HepG2 (cell line): Measurements from ENCODE around the gene SLC4A2. TPM values are rescaled to one million over a fixed set of nuclear protein-coding genes. Genes with fewer than 3 reads are reported as not detected.

Experiments
- ATAC-seq: fragments of 200-7000 bp; cut with Tn5 transposase; 3 replicates; pipeline ENCODE4 v1.9.1; 2020; ENCODE audit warnings: mild to moderate bottlenecking, moderate library complexity
- BruUV-seq: library from RNA; stranded (reverse); fragments of 400-500 nt; replicated peaks from 2 replicates; lab custom pipeline; 2021; lab: Mats Ljungman, UMichigan
- CTCF ChIA-PET: fragments of 300-600 bp; formaldehyde crosslinking; extraction: SDS; loops from one replicate; lab custom pipeline; 2021; ENCODE audit warnings: low total read pairs, inconsistent platforms, low intra/inter-chr PET ratio; lab: Yijun Ruan, JAX
- POLR2A ChIA-PET: fragments of 350-600 bp; sonication (Branson Sonifier 250); formaldehyde crosslinking; loops from one replicate; lab custom pipeline; 2020; ENCODE audit warnings: antibody characterized with exemption, inconsistent platforms; lab: Yijun Ruan, JAX
- DNase-seq: peaks from one replicate; pipeline ENCODE4 v3.0.0-alpha.2; 2015; ENCODE audit warnings: low spot score
- FAIRE-seq: peaks from 3 replicates; lab custom pipeline; 2011; peaks lifted over from hg19 to GRCh38; lab: Jason Lieb, UNC
- H2AFZ ChIP-seq: one replicate; pipeline ENCODE4 v1.6.1; 2011; ENCODE audit warnings: low read length, inconsistent platforms
- H3K27ac ChIP-seq: fragments of 300-600 bp; 3 replicates; pipeline ENCODE4 v1.8.0; 2011; ENCODE audit warnings: mixed run types, mild to moderate bottlenecking, mixed read lengths, low read length, inconsistent platforms; ENCODE audit not compliant: insufficient read depth; ENCODE audit errors: extremely low read length
- H3K27me3 ChIP-seq, 2 experiments: fragments of 200-600 bp in 1 of 2; 2 replicates in 1 of 2; 3 replicates in 1 of 2; pipeline versions ENCODE4 v1.6.0 to v1.8.0; 2011; ENCODE audit warnings: low read length in 2 of 2, mild to moderate bottlenecking in 2 of 2, moderate library complexity in 2 of 2, inconsistent platforms in 1 of 2; ENCODE audit not compliant: insufficient read depth in 2 of 2, control insufficient read depth in 1 of 2
- H3K36me3 ChIP-seq, 2 experiments: fragments of 200-600 bp in 1 of 2; replicated peaks in 1 of 2; 2 replicates in 1 of 2; 3 replicates in 1 of 2; pipeline versions ENCODE4 v1.5.1 to v1.8.0; 2011; ENCODE audit warnings: low read length in 2 of 2, inconsistent platforms in 1 of 2; ENCODE audit not compliant: insufficient read depth in 2 of 2, control insufficient read depth in 1 of 2
- H3K4me1 ChIP-seq: 2 replicates; pipeline ENCODE4 v1.5.1; 2012; ENCODE audit warnings: low read length, inconsistent platforms; ENCODE audit not compliant: insufficient read depth
- H3K4me2 ChIP-seq: 2 replicates; pipeline ENCODE4 v1.6.0; 2011; ENCODE audit warnings: low read depth, low read length, inconsistent platforms
- H3K4me3 ChIP-seq, 3 experiments: fragments of 200-600 bp in 1 of 3; sonication (generic), shearing (Covaris generic) in 1 of 3; replicated peaks in 1 of 3; 2 replicates each; pipeline ENCODE4 v1.5.1; 2011 to 2016; ENCODE audit warnings: low read length in 3 of 3, inconsistent platforms in 2 of 3, low read depth in 2 of 3, mild to moderate bottlenecking in 2 of 3, control low read depth in 1 of 3, mixed read lengths in 1 of 3; ENCODE audit not compliant: insufficient read depth in 1 of 3
- H3K79me2 ChIP-seq: one replicate; pipeline ENCODE4 v1.6.1; 2011; ENCODE audit warnings: low read length, inconsistent platforms; ENCODE audit not compliant: insufficient read depth
- H3K9ac ChIP-seq: 2 replicates; pipeline ENCODE4 v1.6.0; 2011; ENCODE audit warnings: mild to moderate bottlenecking, low read depth, low read length, inconsistent platforms; ENCODE audit not compliant: insufficient read depth
- H3K9me3 ChIP-seq: 2 replicates; pipeline ENCODE4 v1.5.1; 2012; ENCODE audit warnings: mild to moderate bottlenecking, low read length
- H4K20me1 ChIP-seq: 2 replicates; pipeline ENCODE4 v1.6.0; 2011; ENCODE audit warnings: inconsistent platforms, mild to moderate bottlenecking, low read length, moderate library complexity; ENCODE audit not compliant: insufficient read depth
- ARNTL ChIP-seq: sonication (generic); formaldehyde crosslinking; IDR thresholded peaks from 2 replicates; pipeline ENCODE4 v1.4.0; 2020; ENCODE audit warnings: mild to moderate bottlenecking, missing genetic modification reagents
- ATF3 ChIP-seq: sonication (generic); formaldehyde crosslinking; IDR thresholded peaks from 2 replicates; pipeline ENCODE4 v1.4.0; 2020; ENCODE audit warnings: missing genetic modification reagents
- BORCS8-MEF2B ChIP-seq: sonication (generic); formaldehyde crosslinking; IDR thresholded peaks from 2 replicates; pipeline ENCODE4 v1.8.0; 2022; ENCODE audit warnings: mild to moderate bottlenecking, missing genetic modification reagents
- MXI1 ChIP-seq: IDR thresholded peaks from 3 replicates; pipeline ENCODE4 v1.6.1; 2012; ENCODE audit warnings: low read depth, low read length, inconsistent platforms, borderline replicate concordance
- PAF1 ChIP-seq: IDR thresholded peaks from 2 replicates; pipeline ENCODE4 v1.6.1; 2016; ENCODE audit warnings: missing genetic modification reagents, missing compliant biosample characterization
- ZBTB7B ChIP-seq: sonication (generic); formaldehyde crosslinking; IDR thresholded peaks from 2 replicates; pipeline ENCODE4 v1.4.0; 2020; ENCODE audit warnings: missing genetic modification reagents
- ZNF776 ChIP-seq: sonication (generic); formaldehyde crosslinking; IDR thresholded peaks from 2 replicates; pipeline ENCODE4 v1.4.0; 2020; ENCODE audit warnings: mild to moderate bottlenecking, missing genetic modification reagents
- ZSCAN5A ChIP-seq: sonication (generic); formaldehyde crosslinking; IDR thresholded peaks from 2 replicates; pipeline ENCODE4 v1.8.0; 2022; ENCODE audit warnings: mild to moderate bottlenecking, missing genetic modification reagents, borderline replicate concordance
- WGBS: methylation state at CpG from one replicate; pipeline ENCODE4 v1.1.6; 2017; ENCODE audit warnings: low lambda C conversion rate; 5-methylcytosine and 5-hydroxymethylcytosine counted together
- in situ Hi-C: cut with HindIII; loops from 2 replicates; pipeline ENCODE4 v1.10.0; 2017; ENCODE audit warnings: low pct_unique_long_range_greater_than_20kb; ENCODE audit not compliant: extremely low pct_ligation_motif_present
- intact Hi-C: fragments of 100-400 bp; cut with micrococcal nuclease; formaldehyde crosslinking; loops from one replicate; pipeline ENCODE4 v1.10.0; 2022; ENCODE audit not compliant: unreplicated experiment
- polyA plus RNA-seq, 8 experiments: library from polyadenylated mRNA; depleted of rRNA in 3 of 8; stranded (reverse) in 7 of 8; unstranded in 1 of 8; fragments of >200 nt; fragmentation: Illumina TruSeq in 4 of 8; extraction: Trizol in 4 of 8; gene quantifications; 2 replicates each; pipeline versions ENCODE4 v1.2.1 to v1.2.3, GENCODE V29; 2011 to 2016; ENCODE audit warnings: low read depth in 4 of 8, missing spikeins in 1 of 8, mixed read lengths in 1 of 8; ENCODE audit not compliant: insufficient read depth in 1 of 8
- total RNA-seq, 5 experiments: library from RNA; depleted of rRNA; stranded (reverse); fragments of >200 nt; fragmentation: Illumina TruSeq; extraction: Trizol; gene quantifications; 2 replicates each; pipeline ENCODE4 v1.2.3, GENCODE V29; 2016; ENCODE audit warnings: low read depth in 1 of 5
- TF ChIP-seq, protein P1 (sequence below): sonication (generic); formaldehyde crosslinking; IDR thresholded peaks from 2 replicates; pipeline ENCODE4 v1.4.0; 2020; ENCODE audit warnings: mild to moderate bottlenecking, missing genetic modification reagents, borderline replicate concordance
- TF ChIP-seq, protein P2 (sequence below): sonication (generic); formaldehyde crosslinking; IDR thresholded peaks from 2 replicates; pipeline ENCODE4 v1.5.0; 2020; ENCODE audit warnings: mild to moderate bottlenecking, missing genetic modification reagents, moderate library complexity

The SLC4A2 gene
- total and polyA plus RNA-seq, 2 of the 13 experiments (the other 11 are each of a cell fraction or from before 2014, with no cell fraction given), result 51.9 to 73.4 TPM

DNA sequence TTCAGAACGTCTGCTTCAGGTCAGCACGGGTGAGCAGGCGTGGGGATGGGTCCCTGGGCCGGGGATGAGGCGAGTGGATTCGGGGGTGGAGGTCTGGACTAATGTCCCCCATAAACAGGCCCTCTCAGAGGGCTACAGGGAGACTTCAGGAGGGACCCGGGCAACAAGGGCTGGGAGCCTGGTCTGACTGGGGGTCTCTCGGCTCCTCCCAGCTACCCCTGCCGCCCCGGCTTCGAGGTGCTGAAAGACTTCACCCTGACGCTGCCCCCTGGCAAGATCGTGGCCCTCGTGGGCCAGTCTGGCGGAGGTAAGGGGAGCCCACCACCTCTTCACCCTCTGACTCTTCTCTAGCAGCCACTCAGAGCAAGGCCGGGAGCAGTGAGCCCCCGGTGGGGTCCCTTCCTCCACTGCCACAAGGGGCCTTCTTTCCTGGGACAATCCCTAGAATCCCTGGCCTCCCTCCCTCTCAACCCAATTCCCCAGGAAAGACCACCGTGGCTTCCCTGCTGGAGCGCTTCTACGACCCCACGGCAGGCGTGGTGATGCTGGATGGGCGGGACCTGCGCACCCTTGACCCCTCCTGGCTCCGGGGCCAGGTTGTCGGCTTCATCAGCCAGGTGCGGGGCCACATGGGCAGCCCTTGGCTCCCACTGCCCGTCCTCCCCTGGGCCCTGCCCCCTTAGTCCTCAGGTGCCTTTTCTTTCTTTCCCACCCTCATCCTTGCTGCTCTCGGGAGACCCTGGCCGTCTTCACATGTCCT, 18.6 kb upstream of the SLC4A2 start:
- POLR2A ChIA-PET, result no interaction called here
- FAIRE-seq, result no peak

More for the DNA sequence above, 18.6 kb upstream of the SLC4A2 start:
- CTCF ChIA-PET, result no interaction called here
- H3K4me1 ChIP-seq, result peaks cover 14% of the 10 kb centered on the region
- H3K79me2 ChIP-seq, result no peaks in the 10 kb centered on the region
- 88% methylated on average over 15 of the region's 30 CpGs for WGBS
- H3K27ac ChIP-seq, result no peak overlapping the region
- in situ Hi-C loops (no loop called here), intact Hi-C loops (no loop called here)
- no peaks in the 10 kb centered on the region for H3K36me3 ChIP-seq
- no peaks in the 10 kb centered on the region for H3K9me3 ChIP-seq
- no peak overlapping the region for H3K9ac ChIP-seq
- no peak overlapping the region for H3K4me2 ChIP-seq
- no peaks in the 10 kb centered on the region for H4K20me1 ChIP-seq
- no TSS peak for BruUV-seq
- TF ChIP-seq ZNF776 (CRISPR knock-in tag) (no peak), ZSCAN5A (CRISPR knock-in tag) (no peak), ARNTL (CRISPR knock-in tag) (no peak), ZBTB7B (CRISPR knock-in tag) (no peak), ATF3 (no peak), PAF1 (CRISPR knock-in tag) (no peak), BORCS8-MEF2B (CRISPR knock-in tag) (no peak), MXI1 (no peak)
- TF ChIP-seq, protein P1, sequence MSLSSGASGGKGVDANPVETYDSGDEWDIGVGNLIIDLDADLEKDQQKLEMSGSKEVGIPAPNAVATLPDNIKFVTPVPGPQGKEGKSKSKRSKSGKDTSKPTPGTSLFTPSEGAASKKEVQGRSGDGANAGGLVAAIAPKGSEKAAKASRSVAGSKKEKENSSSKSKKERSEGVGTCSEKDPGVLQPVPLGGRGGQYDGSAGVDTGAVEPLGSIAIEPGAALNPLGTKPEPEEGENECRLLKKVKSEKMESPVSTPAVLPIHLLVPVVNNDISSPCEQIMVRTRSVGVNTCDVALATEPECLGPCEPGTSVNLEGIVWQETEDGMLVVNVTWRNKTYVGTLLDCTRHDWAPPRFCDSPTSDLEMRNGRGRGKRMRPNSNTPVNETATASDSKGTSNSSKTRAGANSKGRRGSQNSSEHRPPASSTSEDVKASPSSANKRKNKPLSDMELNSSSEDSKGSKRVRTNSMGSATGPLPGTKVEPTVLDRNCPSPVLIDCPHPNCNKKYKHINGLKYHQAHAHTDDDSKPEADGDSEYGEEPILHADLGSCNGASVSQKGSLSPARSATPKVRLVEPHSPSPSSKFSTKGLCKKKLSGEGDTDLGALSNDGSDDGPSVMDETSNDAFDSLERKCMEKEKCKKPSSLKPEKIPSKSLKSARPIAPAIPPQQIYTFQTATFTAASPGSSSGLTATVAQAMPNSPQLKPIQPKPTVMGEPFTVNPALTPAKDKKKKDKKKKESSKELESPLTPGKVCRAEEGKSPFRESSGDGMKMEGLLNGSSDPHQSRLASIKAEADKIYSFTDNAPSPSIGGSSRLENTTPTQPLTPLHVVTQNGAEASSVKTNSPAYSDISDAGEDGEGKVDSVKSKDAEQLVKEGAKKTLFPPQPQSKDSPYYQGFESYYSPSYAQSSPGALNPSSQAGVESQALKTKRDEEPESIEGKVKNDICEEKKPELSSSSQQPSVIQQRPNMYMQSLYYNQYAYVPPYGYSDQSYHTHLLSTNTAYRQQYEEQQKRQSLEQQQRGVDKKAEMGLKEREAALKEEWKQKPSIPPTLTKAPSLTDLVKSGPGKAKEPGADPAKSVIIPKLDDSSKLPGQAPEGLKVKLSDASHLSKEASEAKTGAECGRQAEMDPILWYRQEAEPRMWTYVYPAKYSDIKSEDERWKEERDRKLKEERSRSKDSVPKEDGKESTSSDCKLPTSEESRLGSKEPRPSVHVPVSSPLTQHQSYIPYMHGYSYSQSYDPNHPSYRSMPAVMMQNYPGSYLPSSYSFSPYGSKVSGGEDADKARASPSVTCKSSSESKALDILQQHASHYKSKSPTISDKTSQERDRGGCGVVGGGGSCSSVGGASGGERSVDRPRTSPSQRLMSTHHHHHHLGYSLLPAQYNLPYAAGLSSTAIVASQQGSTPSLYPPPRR (CRISPR knock-in tag), result no peak
- TF ChIP-seq, protein P2, sequence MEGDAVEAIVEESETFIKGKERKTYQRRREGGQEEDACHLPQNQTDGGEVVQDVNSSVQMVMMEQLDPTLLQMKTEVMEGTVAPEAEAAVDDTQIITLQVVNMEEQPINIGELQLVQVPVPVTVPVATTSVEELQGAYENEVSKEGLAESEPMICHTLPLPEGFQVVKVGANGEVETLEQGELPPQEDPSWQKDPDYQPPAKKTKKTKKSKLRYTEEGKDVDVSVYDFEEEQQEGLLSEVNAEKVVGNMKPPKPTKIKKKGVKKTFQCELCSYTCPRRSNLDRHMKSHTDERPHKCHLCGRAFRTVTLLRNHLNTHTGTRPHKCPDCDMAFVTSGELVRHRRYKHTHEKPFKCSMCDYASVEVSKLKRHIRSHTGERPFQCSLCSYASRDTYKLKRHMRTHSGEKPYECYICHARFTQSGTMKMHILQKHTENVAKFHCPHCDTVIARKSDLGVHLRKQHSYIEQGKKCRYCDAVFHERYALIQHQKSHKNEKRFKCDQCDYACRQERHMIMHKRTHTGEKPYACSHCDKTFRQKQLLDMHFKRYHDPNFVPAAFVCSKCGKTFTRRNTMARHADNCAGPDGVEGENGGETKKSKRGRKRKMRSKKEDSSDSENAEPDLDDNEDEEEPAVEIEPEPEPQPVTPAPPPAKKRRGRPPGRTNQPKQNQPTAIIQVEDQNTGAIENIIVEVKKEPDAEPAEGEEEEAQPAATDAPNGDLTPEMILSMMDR, result no peak
- H3K4me3 ChIP-seq, result no peak overlapping the region
- H2AFZ ChIP-seq, result no peak overlapping the region
- H3K27me3 ChIP-seq, result no peaks in the 10 kb centered on the region
- no peak for ATAC-seq
- DNase-seq, result no peak
